ENCODE data around the gene MCC.

Gene MCC

DNA sequence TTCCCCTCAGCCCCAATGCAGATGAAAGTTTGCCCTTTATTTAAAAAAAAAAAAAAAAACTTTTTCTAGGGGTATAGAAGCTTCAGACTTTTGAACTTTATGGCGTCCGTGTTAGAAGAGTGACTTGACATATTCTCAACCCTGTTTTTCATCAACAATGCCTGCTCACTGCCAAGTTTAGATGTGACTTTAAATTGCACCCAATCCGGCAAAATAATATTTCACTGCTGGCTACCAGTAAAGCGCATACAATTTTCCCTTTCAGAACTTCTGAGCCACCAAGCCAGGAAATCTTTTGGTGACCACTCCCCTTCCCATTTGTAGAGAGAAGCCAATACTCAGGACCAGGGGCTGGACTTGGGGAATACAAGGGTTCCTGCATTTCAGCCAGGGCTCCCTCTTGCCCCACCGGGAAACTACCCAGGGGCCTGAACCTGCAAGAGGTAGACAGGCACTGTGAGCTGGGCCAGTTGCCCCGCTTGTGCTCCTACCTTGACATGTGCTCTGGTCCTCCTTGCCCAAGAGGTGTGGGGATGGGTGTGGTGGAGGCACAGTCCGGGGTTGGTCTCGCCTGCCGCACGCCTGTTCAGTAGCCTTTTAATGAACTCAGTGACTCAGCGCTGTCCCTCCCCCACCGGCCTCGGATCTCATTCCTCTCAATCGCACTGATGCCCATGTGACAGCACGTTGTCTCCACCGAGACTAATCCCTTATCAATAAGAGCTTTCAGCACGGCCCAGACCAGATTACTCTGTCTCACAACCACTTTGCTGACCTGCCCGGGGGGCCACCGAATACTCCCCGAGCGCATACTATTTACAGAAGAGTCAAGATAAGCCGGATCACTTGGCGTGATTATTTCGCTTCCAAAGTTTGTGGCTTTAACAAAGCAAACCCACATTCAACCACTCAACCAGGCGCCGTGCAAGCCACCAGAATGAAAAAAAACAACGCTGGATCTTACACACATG is 285.2 kb downstream of the MCC start:
- DNase-seq (ENCODE audit: low read depth in 2 of 2) = no peak

DNA sequence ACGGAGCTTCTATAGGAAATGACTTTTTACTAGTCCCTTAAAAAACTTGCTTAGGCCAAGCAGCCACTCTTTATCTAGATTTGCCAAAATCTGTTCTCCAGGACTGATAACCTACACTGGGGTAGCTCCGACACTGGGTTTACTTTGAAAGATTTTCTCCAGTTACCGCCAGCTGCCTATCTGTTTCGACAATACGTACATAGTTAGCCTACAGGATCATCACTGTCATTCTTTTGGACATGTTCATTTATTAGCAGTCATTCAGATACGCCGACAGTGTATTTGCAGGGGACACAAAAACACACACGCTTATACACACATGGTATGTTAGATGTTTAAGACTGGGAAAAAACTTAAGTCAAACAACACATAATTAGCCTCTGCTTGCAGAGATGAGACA is 286.0 kb downstream of the MCC start:
- DNase-seq (ENCODE audit: low read depth in 2 of 2) = no peak

DNA sequence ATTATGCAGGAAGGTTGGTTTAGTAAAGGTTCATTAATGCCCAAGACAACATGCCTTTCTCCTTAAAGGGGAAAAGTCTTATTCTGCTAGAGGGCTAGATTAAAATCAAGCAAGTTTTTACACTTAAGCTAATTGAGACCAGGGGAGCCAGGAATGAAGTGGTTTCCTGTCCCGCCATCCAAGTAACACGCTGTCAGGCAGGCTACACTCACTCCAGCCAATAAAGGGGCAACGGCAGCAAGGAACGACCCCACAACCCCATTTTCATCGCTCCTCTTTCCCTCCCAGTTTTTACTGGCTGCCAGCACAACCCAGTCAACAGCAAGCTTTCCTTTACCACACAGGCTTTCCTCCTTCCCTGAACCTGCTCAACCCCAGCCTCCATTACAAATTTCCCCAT is 286.5 kb downstream of the MCC start:
- no peak for DNase-seq (ENCODE audit: low read depth in 2 of 2)

DNA sequence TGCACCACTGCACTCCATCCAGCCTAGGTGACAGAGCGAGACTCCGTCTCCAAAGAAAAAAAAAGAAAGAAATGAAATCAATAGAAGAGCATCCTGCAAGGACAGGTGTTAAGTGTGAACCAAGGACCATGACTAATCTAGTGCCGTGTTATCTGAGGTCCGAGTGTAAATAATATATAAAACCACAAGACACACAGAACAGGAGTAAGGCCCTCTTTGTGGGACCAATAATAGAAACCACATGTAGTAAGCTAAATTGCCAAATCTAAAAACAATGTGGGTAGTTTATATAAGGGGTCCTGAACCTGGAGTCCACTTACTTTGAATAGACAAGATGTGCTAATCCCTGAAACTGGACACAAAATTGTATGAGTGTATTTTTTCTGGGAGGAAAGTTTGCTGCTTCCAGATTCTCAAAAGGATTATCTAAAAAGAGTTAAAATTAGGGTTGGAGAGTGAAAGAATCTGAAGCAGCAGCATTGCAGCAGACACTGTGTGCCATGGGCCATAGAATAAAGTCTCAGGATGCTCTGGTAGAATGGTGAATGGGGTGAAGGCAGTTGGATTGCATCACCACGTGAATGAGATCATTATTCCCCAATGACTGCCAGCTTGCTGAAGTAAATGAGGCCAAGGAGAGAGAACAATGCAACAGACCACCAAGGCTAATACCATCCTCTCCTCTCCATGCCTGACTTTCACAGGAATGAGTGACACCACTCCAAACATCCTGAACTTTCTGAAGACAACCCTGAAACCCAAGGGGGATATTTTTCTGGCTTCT is 288.9 kb downstream of the MCC start:
- DNase-seq (ENCODE audit: low read depth in 2 of 2) = peak; percentile 14 to 37

DNA sequence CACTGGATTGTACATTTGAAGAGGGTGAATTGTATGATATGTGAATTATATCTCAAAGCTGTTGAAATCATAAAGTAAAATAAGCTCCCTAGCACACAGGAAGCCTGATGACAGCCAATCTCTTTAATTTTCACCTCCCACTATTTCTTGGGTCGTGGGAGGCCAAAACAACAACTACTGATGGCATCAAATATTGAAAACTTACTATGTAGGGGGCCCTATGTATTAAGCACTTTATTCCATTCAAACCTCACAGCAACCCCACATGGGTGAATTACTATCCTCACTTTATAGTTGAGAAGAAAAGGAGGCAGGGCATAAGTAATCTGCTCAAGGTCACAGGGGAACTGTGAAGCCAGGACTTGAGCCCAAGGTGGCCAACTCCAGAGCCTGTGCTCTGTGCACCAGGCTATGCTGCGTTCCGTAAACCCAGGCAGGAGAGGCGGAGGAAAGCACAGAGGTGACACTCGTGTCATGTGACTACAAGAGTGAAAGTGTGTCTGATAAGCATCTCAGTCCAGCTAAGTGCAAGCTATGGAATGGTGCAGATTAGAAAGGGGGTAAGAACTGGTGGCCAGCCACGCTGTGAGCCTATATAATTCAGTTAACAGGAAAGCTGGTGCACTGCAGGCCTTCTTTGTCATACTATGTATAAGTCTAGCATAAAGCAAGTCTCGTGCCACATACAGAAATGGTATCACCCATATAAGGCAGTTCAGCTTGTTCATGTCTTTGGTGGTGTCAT is 290.6 kb downstream of the MCC start:
- DNase-seq (ENCODE audit: low read depth in 2 of 2) = no peak

DNA sequence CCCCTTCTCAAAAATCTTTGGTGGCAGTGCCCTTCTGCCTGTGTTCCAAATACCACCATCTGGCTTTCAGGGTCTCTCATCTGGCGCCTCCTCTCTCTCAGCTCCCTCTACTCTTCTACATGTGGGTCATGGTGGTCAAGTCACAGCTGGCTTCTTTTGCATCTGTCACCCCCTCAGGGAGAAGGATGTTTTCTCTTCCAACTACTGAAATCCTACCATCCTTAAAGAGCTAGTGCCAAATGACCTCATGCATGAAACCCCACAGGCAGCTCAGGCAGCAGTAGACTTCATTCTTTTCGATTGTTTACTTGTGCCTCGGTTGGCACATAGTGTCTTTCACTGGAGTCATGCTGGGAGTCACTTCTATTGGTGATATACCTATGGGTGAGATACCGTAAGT is 292.5 kb downstream of the MCC start:
- DNase-seq (ENCODE audit: low read depth in 2 of 2) = no peak

DNA sequence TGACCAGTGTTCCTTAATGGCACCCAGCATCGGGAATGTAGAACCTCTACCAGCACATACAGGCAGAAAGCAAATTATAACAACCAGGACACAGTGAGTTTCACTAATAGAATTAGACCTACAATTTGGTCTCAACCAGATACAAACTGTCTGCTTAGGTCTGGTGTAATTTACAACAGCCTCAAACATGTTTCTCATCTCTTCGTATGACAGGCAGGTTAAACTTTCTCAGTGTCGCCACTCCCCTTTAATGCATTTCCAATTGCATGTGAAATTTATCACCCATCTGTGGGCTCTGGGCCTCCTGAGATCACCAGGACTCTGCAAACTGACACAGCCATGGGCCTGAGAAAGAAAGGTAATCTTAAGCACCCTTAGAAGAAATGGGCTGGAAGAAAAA is 293.0 kb downstream of the MCC start:
- no peak for DNase-seq (ENCODE audit: low read depth in 2 of 2)

DNA sequence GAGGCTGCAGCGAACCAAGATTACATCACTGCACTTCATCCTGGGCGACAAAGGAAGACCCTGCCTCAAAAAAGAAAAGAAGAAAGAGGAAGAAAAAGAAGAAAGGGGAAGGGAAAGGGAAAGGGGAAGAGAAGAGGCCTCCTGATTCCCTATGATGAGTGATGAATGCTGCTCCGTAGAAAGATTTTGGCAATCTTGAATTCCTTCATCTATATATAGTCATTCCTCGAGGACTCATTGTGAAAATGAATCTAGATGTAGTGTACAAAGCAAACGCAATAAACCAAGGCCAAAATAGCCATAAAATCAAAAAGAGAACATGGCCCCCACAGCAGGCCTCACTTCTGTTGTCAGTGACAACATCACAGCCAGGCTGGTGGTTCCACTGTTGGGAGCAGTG is 293.7 kb downstream of the MCC start:
- DNase-seq (ENCODE audit: low read depth in 2 of 2) = no peak

DNA sequence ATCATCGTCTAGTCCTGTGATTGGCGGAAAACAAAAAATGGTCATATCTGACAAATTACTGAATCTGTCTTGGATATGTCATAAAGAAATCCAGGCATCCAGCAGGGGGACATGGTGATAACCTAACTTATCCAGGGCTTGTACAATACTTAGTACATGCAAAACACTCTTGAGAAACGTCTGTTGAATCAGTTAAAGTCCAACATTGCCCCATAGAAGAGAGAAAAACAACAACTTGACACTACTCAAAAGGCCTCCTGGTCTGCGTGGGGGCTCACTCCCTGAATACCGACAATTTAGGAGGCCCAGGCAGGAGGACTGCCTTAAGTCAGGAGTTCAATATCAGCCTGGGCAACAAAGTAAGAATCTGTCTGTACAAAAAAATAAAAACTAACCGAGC is 294.1 kb downstream of the MCC start:
- no peak for DNase-seq (ENCODE audit: low read depth in 2 of 2)

DNA sequence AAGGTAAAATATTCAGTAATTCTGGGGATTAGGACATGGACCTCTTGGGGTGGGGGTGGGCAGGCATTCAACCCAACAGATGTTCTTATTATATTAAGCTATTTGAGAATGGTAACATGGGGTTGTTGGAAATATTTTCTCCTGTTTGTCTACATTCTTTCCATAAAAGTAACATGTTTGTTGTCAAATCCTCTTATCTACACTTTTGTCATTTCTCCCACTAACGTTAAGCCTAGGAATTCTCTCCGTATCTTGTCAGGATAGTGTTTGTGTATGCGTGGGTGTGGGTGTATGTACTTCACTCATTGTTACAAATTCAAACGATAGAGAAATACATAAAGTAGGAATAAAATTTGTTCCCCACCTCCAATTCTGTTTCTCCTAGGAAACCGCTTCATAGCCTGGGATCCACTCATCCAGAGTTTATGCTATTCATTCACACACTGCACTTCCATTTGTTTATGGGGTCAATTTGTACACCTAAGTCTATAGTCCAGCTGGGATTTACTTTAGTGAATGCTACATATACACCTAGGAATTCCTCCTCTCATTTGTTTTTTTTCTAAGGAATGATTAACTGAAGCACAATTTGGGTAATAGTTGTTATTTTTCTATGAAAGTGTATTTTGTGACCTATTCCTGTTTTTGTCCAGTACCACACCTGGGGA is 294.8 kb downstream of the MCC start:
- DNase-seq (ENCODE audit: low read depth in 2 of 2) = no peak

DNA sequence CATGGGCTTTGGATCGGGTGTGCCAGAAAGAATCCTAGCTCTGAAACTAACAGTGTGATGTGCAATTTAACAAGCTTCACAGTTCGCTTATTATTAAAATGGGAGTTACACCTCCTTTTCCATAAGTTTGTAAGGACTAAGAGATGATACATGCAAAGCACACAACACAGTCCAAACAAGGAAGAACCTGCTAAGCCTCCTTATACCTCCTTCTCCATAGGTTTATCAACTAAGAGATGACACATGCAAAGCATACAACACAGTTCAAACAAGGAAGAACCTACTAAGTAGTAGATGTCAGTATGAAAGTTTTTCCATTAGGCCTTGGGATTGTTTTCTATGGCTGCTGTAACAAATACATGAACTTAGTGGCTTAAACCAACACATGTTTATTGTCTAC is 295.7 kb downstream of the MCC start:
- no peak for DNase-seq (ENCODE audit: low read depth in 2 of 2)

DNA sequence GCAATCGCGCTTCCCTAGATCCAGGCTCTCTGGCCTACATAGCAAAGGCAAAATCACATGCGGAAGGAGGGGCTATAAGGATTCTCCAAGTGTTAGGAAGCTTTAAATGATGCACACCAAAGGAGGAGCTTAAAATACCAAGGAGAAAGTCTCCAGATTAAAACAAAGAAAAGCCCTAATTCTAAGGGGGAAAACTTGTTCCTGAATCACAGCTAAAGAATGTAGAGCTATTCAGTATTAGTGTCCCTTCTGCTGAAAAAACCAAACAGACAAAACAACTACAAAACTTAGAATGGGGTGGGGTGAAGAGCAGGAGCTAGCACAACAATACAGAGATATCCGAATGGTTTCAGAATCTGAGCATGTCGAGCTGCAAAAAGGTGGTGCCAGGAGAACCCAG is 297.9 kb downstream of the MCC start:
- no peak for DNase-seq (ENCODE audit: low read depth in 2 of 2)

DNA sequence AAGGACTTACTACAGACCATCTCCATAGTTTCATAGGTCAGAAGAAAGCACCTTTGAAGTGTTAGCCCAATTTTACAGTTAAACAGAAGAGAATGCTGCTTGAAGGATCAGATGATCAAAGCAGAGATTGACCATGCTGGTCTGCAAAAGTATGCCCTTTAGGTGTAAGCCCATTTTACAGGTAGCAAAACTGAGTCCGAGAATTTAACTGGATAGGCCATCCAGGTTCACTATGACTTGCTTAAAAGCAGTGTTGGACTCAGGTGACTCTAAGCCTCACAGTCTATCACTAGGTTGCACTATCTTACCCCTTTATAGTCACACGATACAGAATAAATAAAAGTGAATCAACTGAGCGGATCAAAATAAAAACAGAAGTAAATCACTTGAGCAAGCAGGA is 299.0 kb downstream of the MCC start:
- no peak for DNase-seq (ENCODE audit: low read depth in 2 of 2)

DNA sequence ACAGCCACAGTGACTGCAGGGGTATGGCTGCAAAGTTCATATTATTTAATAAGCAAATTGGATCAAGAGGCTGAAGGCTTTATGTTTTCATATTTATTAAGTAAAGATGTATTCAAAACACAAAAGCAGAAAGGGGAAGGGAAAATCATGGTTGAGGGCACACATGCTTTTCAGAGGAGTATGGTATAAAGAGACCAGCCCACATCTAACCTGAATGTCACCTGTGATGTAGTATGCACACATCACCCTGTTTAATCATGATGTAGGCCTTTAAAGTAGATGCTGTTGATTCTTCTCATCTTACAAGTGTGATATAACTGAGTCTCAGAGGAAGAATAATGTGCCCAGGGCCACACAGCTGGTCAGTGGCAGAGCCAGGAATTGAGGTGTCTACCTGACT is 299.8 kb downstream of the MCC start:
- no peak for DNase-seq (ENCODE audit: low read depth in 2 of 2)

DNA sequence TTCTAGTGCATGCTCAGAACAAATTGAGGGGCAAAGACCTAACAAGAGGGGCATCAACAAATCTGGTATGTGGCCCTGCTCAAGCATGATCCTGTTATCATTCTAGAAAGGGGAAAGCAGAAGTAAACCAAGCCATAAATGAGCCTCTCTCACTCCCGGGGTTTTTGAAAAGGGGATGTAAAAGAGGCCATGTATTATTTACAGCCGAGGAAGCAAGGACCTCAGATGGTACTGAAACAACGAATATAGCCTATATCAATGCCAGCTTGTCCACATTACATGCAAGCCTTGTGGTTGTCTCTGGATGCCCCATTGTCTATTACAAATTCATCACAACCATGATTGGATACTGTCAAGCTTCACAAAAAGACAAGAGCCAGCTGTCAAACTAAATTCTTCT is 300.3 kb downstream of the MCC start:
- no peak for DNase-seq (ENCODE audit: low read depth in 2 of 2)

DNA sequence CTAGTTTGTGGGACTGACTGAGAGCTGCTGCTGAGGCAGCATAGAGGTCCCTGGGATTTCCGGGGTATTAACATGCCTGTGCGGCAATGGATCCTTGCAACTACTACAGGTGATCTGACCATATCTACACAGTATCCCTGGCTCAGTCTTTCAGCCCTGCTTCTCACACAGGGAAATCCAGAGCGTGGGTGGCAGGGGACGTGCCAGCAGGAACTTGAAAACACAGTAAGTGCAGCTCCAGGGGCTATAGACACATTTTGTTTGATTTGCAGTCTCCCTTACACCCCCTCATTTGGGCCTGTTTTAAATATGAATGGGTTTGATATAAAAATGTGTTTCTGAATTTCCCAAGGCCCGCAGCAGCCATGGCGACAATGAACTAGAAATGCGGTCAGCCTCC is 302.2 kb downstream of the MCC start:
- DNase-seq (ENCODE audit: low read depth in 2 of 2) = no peak

DNA sequence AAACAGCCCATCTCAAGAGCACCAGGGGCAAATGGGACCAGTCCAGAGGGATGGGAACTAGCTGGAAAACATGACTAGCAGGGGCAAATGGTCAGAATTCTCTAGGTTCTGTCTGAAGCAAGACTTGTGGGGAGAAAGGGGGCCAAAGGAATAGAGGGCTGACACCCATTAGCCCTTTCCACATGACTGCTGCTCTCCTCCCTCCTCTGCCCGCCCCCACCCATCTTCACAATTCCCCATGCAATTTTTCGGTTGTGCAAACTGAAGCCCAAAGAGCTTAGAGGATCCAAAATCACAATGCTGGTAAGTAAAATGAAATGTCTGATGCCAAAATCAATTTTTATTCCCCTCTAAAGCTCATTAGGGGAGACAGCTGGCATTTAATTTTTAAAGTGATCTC is 304.6 kb downstream of the MCC start:
- no peak for DNase-seq (ENCODE audit: low read depth in 2 of 2)

DNA sequence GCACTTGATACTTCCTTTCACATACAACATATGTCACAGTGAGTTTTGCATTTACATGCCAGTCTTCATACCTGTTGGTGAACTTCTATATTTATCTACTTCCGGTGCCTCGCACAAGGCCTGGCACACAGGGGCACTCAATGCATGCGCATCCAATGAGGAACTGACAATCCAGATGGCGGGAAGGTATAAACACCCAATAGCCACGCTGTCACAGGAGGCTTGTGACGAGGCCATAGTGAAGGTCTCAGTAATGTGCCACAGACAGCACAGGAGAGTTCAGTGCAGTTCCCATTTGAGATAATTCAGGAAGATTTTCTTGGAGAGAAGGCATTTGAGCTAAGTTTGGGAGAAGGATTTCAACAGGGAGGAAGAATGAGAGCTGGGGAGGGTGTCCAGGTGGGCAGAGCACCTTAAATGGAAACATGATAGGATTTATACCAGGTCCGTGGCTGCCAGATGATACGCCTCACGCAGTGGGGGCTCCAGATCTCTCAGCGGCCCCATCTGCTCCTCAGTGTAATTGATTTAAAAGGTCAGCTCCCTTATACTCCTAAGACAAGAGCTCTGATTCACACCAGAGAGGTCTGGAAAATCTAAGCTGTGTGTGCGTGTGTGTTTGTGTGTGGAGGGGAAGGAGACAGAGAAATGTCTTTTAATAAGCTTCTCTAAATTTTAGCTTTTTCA is 305.5 kb downstream of the MCC start:
- DNase-seq (ENCODE audit: low read depth in 2 of 2) = no peak

DNA sequence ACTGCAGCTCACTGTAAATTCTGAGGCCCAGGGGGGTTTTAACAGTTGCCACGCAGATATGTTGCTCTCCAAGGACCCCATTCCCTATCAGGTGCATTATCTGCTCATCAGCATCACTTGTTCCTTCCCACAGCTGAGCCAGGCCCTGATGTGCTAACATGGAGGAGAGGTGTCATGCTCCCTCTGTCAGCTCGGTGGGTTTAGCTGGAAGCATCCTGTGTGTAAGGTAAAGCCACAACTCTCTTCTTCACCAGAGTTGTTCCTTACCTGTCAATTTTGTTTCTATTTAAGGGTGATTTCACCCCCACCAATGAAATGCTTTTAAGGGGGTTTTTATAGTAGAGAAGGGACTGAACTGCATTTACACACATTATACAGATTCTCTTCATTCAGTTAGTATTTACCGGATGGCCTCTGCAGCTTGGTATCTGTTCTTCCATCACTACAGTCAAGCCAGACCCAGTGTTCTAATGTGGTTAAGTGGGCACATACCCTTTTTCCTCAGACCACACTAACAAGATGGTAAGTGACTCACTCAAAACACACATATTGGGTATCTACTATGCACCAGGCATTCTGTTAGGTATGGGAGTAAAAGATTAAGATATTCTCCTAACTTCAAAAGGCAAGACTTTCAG is 306.3 kb downstream of the MCC start:
- DNase-seq (ENCODE audit: low read depth in 2 of 2) = no peak

DNA sequence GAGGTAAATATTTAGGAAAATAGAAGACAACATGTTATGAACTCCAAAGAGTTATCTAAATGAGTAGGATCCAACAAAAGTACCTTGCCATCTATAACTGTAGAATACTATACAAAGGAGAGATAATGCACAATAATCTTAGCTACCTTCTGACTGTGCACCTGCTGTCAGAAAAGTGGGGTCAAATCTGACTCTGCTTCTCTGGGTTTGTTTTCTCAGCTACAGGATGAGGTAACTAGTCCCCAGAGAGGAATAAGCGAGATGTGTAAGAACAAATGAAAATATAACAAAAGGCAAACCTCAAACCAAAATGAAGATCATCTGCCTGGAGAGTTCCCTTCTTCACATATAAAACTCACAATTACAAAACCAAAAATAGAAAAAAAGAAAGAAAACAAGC is 306.8 kb downstream of the MCC start:
- DNase-seq (ENCODE audit: low read depth in 2 of 2) = no peak

DNA sequence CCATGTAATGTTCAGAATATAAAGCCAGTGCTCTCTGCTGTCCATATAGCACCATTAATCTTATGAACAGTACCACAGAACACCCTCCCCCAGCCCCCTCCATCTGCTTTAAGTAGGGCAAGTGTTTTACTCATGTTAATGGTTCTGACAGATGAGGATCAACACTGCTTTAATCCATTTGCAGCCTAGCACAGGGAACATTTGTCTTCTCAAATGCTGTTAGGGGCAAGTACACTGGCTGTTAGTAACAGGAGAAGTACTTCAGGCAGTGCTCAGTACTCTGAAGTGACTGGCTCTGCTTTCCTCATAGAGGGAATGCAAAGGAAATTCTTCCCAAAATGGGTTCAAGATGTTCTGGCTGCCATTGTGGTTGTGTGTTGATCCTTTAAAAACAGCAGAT is 309.1 kb downstream of the MCC start:
- DNase-seq (ENCODE audit: low read depth in 2 of 2) = no peak

Data from fibroblast of skin of left quadriceps (primary cell).